ENCODE results near the gene PDXK. TPM values are rescaled to one million over a fixed set of nuclear protein-coding genes. Genes with fewer than 3 reads are reported as not detected.

Gene PDXK
- total and polyA plus RNA-seq, 9 of the 15 experiments (the other 6 are each of a cell fraction or from before 2014, with no cell fraction given): 5.6 to 162 (median 76.5) TPM

DNA sequence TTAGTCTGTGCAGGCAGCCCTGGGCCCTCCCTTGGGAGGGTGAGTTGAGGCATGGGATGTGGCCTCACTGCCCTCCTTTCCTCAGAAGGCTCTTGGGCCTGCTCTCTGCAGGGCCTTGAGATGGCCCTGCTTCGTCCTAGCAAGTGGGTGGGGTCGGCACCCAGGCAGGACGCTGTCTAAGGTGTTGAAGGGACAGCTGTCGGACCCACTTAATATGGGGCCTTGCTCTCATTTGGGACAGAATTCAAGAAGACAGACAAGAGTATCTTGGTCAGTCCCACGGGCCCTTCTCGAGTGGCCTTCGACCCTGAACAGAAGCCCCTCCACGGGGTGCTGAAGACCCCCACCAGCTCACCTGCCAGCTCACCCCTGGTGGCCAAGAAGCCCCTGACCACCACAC, 26.0 kb upstream of the PDXK start:
- CTCF ChIA-PET (ENCODE audit: low intra/inter-chr PET ratio): no interaction called here
- no peak for FAIRE-seq

DNA sequence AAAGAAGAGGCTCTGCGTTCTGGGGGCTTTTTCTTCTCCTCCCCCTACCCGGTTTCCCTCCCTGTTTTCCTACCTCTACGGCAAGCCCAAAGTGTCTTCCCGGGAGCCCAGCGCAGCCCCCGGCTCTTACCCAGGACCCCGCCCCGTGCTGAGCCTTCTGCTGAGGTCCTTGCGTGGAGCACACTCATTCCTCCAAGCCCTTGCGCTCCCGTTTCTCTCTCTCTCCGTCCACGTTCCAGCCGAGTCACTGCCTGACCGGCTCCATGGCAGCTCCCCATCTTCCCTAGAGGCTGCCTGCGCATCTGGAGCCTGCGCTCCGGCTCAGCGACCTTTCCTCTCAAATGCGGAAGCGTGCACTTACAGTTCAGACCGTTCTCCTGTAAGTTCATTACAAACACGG, 24.9 kb upstream of the PDXK start:
- intact Hi-C loops (cut with micrococcal nuclease) (no loop called here), in situ Hi-C loops (cut with MboI) (no loop called here)
- ATAC-seq: no peak
- H3K9ac ChIP-seq (ENCODE audit: insufficient read depth in 1 of 2, low read depth in 2 of 2, low read length in 2 of 2): no peak overlapping the region
- no peaks in the 10 kb centered on the region for H3K79me2 ChIP-seq (ENCODE audit: control insufficient read depth, insufficient read depth, low read length)
- H3K27ac ChIP-seq (ENCODE audit: extremely low read depth, low read depth, low read length): no peak overlapping the region
- H3K9me1 ChIP-seq (ENCODE audit: control insufficient read depth, insufficient read depth, low read length): no peaks in the 10 kb centered on the region
- H3K36me3 ChIP-seq (ENCODE audit: control insufficient read depth, insufficient read depth, low read length): peaks cover 78% of the 10 kb centered on the region
- DNase-seq (ENCODE audit: extremely low read depth in 1 of 4, low spot score in 3 of 4): no peak
- H4K20me1 ChIP-seq (replicated peaks; ENCODE audit: control insufficient read depth, insufficient read depth, low read length): no peaks in the 10 kb centered on the region
- peaks cover 13 to 22% of the 10 kb centered on the region in 2 experiments; a peak in 4 of 5 replicates for H3K4me1 ChIP-seq (replicated peaks in 1 of 2; ENCODE audit: control insufficient read depth in 2 of 2, insufficient read depth in 2 of 2, low read length in 2 of 2)
- WGBS (ENCODE audit: insufficient coverage, low coverage, missing lambda C conversion rate): 91% methylated on average over 19 of the region's 23 CpGs
- H2AFZ ChIP-seq (ENCODE audit: low read depth, low read length): no peak overlapping the region
- no TSS peak for BruUV-seq (replicated peaks)
- no peak overlapping the region for H3K4me3 ChIP-seq
- POLR2A ChIA-PET: interaction anchor here (1.0 kb wide), 1 partner anchor 26 kb away, joined by 3 read pairs; no protein-coding TSS in a partner anchor
- CTCF ChIA-PET (ENCODE audit: low intra/inter-chr PET ratio): no interaction called here
- H3K4me2 ChIP-seq (ENCODE audit: insufficient read depth, low read length): no peak overlapping the region
- H3K9me3 ChIP-seq (replicated peaks; ENCODE audit: control insufficient read depth, insufficient read depth, low read depth, low read length): no peaks in the 10 kb centered on the region
- FAIRE-seq: no peak
- no peaks in the 10 kb centered on the region for H3K27me3 ChIP-seq (ENCODE audit: control insufficient read depth in 2 of 2, insufficient read depth in 2 of 2, low read length in 2 of 2)
- TF ChIP-seq ELF2 (CRISPR knock-in tag; IDR thresholded peaks at IDR 0.05) (no peak), PTRF (tag; IDR thresholded peaks at IDR 0.05) (no peak), GABPB2 (CRISPR knock-in tag; conservative IDR thresholded peaks at IDR 0.05) (no peak), NELFE (IDR thresholded peaks at IDR 0.05; ENCODE audit: insufficient read depth, insufficient read length) (no peak), BHLHE40 (IDR thresholded peaks at IDR 0.05; ENCODE audit: low read length) (no peak), ZNF583 (CRISPR knock-in tag; IDR thresholded peaks at IDR 0.05) (no peak), MEIS2 (IDR thresholded peaks at IDR 0.05; ENCODE audit: partially characterized antibody) (no peak)
- TF ChIP-seq, protein P1, sequence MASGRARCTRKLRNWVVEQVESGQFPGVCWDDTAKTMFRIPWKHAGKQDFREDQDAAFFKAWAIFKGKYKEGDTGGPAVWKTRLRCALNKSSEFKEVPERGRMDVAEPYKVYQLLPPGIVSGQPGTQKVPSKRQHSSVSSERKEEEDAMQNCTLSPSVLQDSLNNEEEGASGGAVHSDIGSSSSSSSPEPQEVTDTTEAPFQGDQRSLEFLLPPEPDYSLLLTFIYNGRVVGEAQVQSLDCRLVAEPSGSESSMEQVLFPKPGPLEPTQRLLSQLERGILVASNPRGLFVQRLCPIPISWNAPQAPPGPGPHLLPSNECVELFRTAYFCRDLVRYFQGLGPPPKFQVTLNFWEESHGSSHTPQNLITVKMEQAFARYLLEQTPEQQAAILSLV (tag; IDR thresholded peaks at IDR 0.05): no peak
- TF ChIP-seq, protein P2, sequence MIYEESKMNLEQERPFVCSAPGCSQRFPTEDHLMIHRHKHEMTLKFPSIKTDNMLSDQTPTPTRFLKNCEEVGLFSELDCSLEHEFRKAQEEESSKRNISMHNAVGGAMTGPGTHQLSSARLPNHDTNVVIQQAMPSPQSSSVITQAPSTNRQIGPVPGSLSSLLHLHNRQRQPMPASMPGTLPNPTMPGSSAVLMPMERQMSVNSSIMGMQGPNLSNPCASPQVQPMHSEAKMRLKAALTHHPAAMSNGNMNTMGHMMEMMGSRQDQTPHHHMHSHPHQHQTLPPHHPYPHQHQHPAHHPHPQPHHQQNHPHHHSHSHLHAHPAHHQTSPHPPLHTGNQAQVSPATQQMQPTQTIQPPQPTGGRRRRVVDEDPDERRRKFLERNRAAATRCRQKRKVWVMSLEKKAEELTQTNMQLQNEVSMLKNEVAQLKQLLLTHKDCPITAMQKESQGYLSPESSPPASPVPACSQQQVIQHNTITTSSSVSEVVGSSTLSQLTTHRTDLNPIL (CRISPR knock-in tag; IDR thresholded peaks at IDR 0.05): no peak
- TF ChIP-seq, protein P3, sequence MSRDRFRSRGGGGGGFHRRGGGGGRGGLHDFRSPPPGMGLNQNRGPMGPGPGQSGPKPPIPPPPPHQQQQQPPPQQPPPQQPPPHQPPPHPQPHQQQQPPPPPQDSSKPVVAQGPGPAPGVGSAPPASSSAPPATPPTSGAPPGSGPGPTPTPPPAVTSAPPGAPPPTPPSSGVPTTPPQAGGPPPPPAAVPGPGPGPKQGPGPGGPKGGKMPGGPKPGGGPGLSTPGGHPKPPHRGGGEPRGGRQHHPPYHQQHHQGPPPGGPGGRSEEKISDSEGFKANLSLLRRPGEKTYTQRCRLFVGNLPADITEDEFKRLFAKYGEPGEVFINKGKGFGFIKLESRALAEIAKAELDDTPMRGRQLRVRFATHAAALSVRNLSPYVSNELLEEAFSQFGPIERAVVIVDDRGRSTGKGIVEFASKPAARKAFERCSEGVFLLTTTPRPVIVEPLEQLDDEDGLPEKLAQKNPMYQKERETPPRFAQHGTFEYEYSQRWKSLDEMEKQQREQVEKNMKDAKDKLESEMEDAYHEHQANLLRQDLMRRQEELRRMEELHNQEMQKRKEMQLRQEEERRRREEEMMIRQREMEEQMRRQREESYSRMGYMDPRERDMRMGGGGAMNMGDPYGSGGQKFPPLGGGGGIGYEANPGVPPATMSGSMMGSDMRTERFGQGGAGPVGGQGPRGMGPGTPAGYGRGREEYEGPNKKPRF (IDR thresholded peaks at IDR 0.05; ENCODE audit: low read depth, low read length): no peak

More for the DNA sequence above, 26.0 kb upstream of the PDXK start:
- intact Hi-C loops (cut with micrococcal nuclease): no loop called here
- Histone ChIP-seq H3K27me3 (ENCODE audit: control insufficient read depth in 2 of 2, insufficient read depth in 2 of 2, low read length in 2 of 2) (no peaks in the 10 kb centered on the region), H3K9me1 (ENCODE audit: control insufficient read depth, insufficient read depth, low read length) (no peaks in the 10 kb centered on the region), H3K9me3 (replicated peaks; ENCODE audit: control insufficient read depth, insufficient read depth, low read depth, low read length) (no peaks in the 10 kb centered on the region), H3K36me3 (ENCODE audit: control insufficient read depth, insufficient read depth, low read length) (peaks cover 88% of the 10 kb centered on the region), H3K27ac (ENCODE audit: extremely low read depth, low read depth, low read length) (no peak overlapping the region), H3K9ac (ENCODE audit: insufficient read depth in 1 of 2, low read depth in 2 of 2, low read length in 2 of 2) (no peak overlapping the region; a peak in 1 of 4 replicates), H4K20me1 (replicated peaks; ENCODE audit: control insufficient read depth, insufficient read depth, low read length) (no peaks in the 10 kb centered on the region), H3K4me2 (ENCODE audit: insufficient read depth, low read length) (no peak overlapping the region), H3K4me3 (no peak overlapping the region), H2AFZ (ENCODE audit: low read depth, low read length) (no peak overlapping the region), H3K4me1 (replicated peaks in 1 of 2; ENCODE audit: control insufficient read depth in 2 of 2, insufficient read depth in 2 of 2, low read length in 2 of 2) (peaks cover 5 to 20% of the 10 kb centered on the region in 2 experiments; a peak in 3 of 5 replicates), H3K79me2 (ENCODE audit: control insufficient read depth, insufficient read depth, low read length) (no peaks in the 10 kb centered on the region)
- ATAC-seq (no peak), DNase-seq (ENCODE audit: extremely low read depth in 1 of 4, low spot score in 3 of 4) (no peak)
- in situ Hi-C loops (cut with MboI): no loop called here
- WGBS (ENCODE audit: insufficient coverage, low coverage, missing lambda C conversion rate): 86% methylated on average over 8 of the region's 8 CpGs
- POLR2A ChIA-PET: interaction anchor here (0.6 to 0.7 kb wide), 3 partner anchors 11 to 89 kb away, joined by 3 to 6 read pairs (median 5); no protein-coding TSS in a partner anchor
- no TSS peak for BruUV-seq (replicated peaks)
- no peak for TF ChIP-seq ZNF121 (CRISPR knock-in tag; conservative IDR thresholded peaks at IDR 0.05)
- TF ChIP-seq POLR2G (IDR thresholded peaks at IDR 0.05; ENCODE audit: low read depth, low read length): 0 out of 2 replicates have a peak, but pooled peaks have one; percentile 20

All from K562 (cell line).